Peyer's patch (tissue), 4 donors: ENCODE measurements around the gene SCGB1C2.

ENCODE experiments used
- CTCF ChIP-seq, 6 experiments: fragments of 450-650 bp in 4 of 6; fragments of 200-600 bp in 2 of 6; sonication (generic) in 1 of 6; IDR thresholded peaks; one replicate each; pipeline ENCODE4 v1.5.1; 2017 to 2019; ENCODE audit warnings: antibody characterized with exemption in 6 of 6, mild to moderate bottlenecking in 3 of 6, moderate library complexity in 1 of 6
- POLR2A ChIP-seq, 2 donors: fragments of 450-650 bp; IDR thresholded peaks; one replicate each; pipeline ENCODE4 v1.5.1; 2017; ENCODE audit warnings: antibody characterized with exemption in 2 of 2, mild to moderate bottlenecking in 2 of 2, moderate library complexity in 2 of 2

DNA sequence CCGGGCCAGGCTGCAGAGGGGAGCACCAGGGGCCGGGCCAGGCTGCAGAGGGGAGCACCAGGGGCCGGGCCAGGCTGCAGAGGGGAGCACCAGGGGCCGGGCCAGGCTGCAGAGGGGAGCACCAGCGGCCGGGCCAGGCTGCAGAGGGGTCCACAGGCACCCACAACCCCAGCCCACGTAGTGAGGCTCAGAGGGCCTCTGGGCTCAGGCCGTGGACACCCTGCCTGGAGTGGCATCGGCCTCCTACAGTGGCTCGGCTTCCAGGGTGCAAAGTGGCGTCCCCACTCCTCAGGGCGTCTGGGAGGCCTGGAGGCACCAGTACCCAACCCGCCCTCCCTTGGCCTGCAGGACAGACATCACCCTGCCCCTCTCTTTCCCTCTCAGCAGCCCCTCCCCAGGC is 34.5 kb downstream of the SCGB1C2 start:
- TF ChIP-seq CTCF (IDR thresholded peaks at IDR 0.05): no peak
- TF ChIP-seq POLR2A (IDR thresholded peaks at IDR 0.05): no peak
